ENCODE results near the gene SMAD2.
A peak's percentile ranks its signal among the peaks of the same experiment; 100 is the strongest.
"Not testable (repeated sequence)": the region's sequence is repeated elsewhere in the genome, so short reads cannot be mapped to it uniquely, and the experiment has no call there.

SMAD2 gene

DNA sequence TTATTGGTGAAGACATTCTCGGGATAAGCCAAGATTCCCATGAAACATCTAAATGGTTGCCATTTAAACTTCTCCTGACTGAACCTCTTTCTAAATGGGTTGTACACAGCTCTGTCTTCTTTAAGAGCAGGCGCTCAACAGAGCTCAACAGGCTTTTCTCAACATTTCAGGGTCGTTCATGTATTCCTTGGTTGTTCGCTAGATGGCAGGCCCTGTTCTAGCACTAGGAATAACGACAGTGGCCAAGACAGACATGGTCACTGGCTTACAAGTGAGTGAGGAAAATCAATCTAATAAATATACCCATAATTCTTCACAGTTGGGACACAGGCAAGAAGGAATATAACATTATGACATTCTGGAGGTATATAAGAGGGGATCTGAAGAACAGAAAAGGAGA lies 154.5 kb downstream of the SMAD2 start:
- TF ChIP-seq, protein P1, sequence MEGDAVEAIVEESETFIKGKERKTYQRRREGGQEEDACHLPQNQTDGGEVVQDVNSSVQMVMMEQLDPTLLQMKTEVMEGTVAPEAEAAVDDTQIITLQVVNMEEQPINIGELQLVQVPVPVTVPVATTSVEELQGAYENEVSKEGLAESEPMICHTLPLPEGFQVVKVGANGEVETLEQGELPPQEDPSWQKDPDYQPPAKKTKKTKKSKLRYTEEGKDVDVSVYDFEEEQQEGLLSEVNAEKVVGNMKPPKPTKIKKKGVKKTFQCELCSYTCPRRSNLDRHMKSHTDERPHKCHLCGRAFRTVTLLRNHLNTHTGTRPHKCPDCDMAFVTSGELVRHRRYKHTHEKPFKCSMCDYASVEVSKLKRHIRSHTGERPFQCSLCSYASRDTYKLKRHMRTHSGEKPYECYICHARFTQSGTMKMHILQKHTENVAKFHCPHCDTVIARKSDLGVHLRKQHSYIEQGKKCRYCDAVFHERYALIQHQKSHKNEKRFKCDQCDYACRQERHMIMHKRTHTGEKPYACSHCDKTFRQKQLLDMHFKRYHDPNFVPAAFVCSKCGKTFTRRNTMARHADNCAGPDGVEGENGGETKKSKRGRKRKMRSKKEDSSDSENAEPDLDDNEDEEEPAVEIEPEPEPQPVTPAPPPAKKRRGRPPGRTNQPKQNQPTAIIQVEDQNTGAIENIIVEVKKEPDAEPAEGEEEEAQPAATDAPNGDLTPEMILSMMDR (conservative IDR thresholded peaks at IDR 0.05; ENCODE audit: low read depth, low read length): peak; percentile 26
- DNase-seq (ENCODE audit: low read depth): no peak
- no peak overlapping the region for H3K4me3 ChIP-seq (ENCODE audit: low read length)

DNA sequence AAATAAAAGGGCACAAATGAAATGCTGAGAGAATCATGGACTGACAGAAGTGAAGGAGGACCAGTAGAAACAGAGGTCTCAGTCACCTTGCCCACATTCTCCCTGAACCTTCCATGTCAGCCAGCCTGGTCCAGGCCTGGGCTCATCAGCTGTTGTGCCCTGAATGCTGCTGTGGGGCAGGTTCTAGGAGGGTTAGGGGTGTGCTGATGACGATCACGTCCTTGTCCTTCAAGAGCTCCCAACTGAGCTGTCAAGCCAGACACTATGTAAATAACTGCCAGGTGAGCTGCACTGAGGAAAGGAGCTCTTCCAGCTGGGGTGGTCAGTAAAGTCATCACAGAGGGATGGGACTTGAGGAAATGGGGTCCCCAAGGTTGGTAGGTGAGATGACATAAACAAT lies 156.5 kb downstream of the SMAD2 start:
- DNase-seq (ENCODE audit: low read depth): no peak
- no peak overlapping the region for H3K4me3 ChIP-seq (ENCODE audit: low read length)
- TF ChIP-seq, protein P1 (conservative IDR thresholded peaks at IDR 0.05; ENCODE audit: low read depth, low read length): no peak

DNA sequence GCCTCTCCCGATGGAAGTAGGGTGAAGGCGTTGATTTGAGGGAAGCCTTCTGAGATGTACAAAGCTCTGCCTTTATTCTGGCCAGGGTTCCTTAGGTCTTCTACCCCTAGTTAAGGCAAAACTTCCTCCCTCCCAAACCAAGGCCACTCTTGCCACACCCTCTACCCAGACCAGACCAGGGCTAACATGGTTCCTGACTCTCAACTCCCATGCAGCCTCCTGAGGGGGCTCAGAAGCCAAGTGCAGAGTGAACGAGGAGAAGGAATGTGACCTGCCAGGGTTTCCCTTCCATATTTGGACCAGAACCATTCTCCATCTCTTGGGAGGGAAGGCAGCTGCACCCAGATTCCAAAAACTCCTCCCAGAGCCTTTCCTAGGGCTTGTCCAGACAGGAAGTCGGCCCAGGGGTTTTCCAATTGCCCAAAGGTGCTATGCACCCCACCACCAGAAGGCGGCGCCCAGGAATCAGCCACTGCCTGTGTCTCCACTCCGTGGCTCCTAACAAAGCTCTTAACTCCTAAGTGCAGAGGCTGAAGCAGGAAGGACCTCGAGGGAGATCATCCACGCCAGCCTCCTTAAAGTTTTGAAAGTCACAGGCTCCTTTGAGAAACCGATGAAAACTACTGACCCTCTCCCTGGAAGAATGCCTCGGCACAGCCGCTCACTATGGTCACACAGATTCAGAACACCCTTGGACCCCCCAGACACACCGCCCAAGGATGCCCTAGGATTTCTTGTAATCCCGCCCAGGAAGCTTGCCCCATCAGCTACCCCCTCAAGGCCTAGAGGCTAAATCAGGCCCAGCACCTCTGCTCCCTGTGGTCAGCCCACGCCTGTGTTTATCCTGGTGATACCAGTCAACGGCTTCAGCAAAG lies 157.8 kb downstream of the SMAD2 start:
- TF ChIP-seq, protein P1 (conservative IDR thresholded peaks at IDR 0.05; ENCODE audit: low read depth, low read length): peak; percentile 97
- no peak overlapping the region for H3K4me3 ChIP-seq (ENCODE audit: low read length)
- DNase-seq (ENCODE audit: low read depth): no peak

DNA sequence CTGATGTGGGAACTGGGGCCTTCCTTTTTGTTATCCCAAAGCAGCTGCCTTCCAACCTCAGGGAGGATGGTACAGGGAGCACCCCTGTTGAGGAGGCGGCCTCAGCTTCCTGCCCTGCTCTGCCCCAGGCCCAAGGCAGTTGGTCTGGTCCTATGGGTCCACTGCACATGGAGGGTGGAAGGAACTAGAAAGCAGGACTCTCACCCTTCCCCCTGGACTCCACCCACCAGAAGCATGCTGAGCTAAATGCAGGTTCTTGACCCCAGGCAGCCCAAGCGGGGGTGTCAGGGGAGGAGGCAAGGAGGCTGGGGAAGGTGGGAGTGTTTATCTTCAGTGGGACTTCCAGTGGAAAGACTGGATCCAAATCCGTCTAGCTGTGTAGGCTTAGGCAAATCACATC lies 158.5 kb downstream of the SMAD2 start:
- TF ChIP-seq, protein P1 (conservative IDR thresholded peaks at IDR 0.05; ENCODE audit: low read depth, low read length): no peak
- DNase-seq (ENCODE audit: low read depth): no peak
- no peak overlapping the region for H3K4me3 ChIP-seq (ENCODE audit: low read length)

DNA sequence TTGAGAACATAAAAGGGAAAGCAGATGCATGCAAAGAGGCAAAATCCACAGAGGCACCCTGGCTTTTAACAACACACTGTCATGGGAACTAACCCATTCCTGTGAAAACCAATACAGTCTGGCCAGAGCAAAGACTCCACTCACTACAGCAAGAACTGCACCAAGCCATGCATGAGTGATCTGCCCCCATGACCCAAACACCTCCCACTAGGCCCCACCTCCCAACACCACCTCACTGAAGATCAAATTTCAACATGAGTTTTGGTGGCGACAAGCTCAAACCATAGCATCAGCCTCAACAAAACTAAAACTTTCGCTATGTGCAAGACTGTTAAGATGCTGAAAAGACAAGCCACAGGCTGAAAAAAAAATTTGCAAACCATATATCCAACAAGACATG lies 162.8 kb downstream of the SMAD2 start:
- no peak overlapping the region for H3K4me3 ChIP-seq (ENCODE audit: low read length)
- DNase-seq (ENCODE audit: low read depth): no peak
- TF ChIP-seq, protein P1 (conservative IDR thresholded peaks at IDR 0.05; ENCODE audit: low read depth, low read length): no peak

DNA sequence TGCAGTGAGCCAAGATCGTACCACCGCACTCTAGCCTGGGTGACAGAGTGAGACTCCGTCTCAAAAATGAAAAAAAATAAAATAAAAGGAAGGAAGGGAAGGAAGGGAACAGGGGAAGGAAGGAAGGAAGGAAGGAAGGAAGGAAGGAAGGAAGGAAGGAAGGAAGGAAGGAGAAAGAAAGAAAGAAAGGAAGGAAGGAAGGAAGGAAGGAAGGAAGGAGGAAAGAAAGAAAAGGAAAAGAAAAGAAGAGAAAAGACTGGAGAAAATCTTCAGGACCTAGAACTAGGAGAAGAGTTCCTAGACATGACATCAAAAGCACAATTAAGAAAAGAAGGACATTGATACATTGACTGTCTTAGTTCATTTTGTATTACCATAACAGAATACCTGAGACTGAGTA lies 163.3 kb downstream of the SMAD2 start:
- not testable (repeated sequence) for H3K4me3 ChIP-seq (ENCODE audit: low read length); DNase-seq (ENCODE audit: low read depth)

Measured in retinal pigment epithelial cell (primary cell).